ENCODE data around the gene SLCO2A1.

The SLCO2A1 gene

GRCh38 chr3:134038071-134038491 is 8.4 kb upstream of the SLCO2A1 start:
- no peaks in the 10 kb centered on the region for H3K9me3 ChIP-seq
- H3K27me3 ChIP-seq, result peaks cover 1% of the 10 kb centered on the region
- no peak for TF ChIP-seq CTCF (IDR thresholded peaks at IDR 0.05)
- H3K4me1 ChIP-seq (ENCODE audit: control insufficient read depth in 1 of 2, insufficient read depth in 1 of 2, low read depth in 1 of 2, low read length in 1 of 2), result no peaks in the 10 kb centered on the region
- no peak overlapping the region for H3K27ac ChIP-seq
- H3K4me3 ChIP-seq (ENCODE audit: low read depth in 1 of 2, low read length in 1 of 2), result no peak overlapping the region
- H3K36me3 ChIP-seq, result no peaks in the 10 kb centered on the region

GRCh38 chr3:134037168-134037567 is 7.4 kb upstream of the SLCO2A1 start:
- no peak for TF ChIP-seq CTCF (IDR thresholded peaks at IDR 0.05)
- Histone ChIP-seq H3K27me3 (peaks cover 9% of the 10 kb centered on the region), H3K9me3 (no peaks in the 10 kb centered on the region), H3K27ac (no peak overlapping the region), H3K4me1 (ENCODE audit: control insufficient read depth in 1 of 2, insufficient read depth in 1 of 2, low read depth in 1 of 2, low read length in 1 of 2) (no peaks in the 10 kb centered on the region), H3K36me3 (no peaks in the 10 kb centered on the region), H3K4me3 (ENCODE audit: low read depth in 1 of 2, low read length in 1 of 2) (no peak overlapping the region)

GRCh38 chr3:134036291-134036690 is 6.6 kb upstream of the SLCO2A1 start:
- no peaks in the 10 kb centered on the region for H3K9me3 ChIP-seq
- no peaks in the 10 kb centered on the region for H3K36me3 ChIP-seq
- H3K27me3 ChIP-seq, result peaks cover 18% of the 10 kb centered on the region
- no peak overlapping the region for H3K4me3 ChIP-seq (ENCODE audit: low read depth in 1 of 2, low read length in 1 of 2)
- no peak overlapping the region for H3K27ac ChIP-seq
- H3K4me1 ChIP-seq (ENCODE audit: control insufficient read depth in 1 of 2, insufficient read depth in 1 of 2, low read depth in 1 of 2, low read length in 1 of 2), result no peaks in the 10 kb centered on the region
- no peak for TF ChIP-seq CTCF (IDR thresholded peaks at IDR 0.05)

- H3K36me3 ChIP-seq, result no peaks in the 10 kb centered on the region
- H3K27ac ChIP-seq, result no peak overlapping the region
- TF ChIP-seq CTCF (IDR thresholded peaks at IDR 0.05), result no peak
- no peak overlapping the region for H3K4me3 ChIP-seq (ENCODE audit: low read depth in 1 of 2, low read length in 1 of 2)
- peaks cover 22% of the 10 kb centered on the region for H3K27me3 ChIP-seq
- no peaks in the 10 kb centered on the region for H3K4me1 ChIP-seq (ENCODE audit: control insufficient read depth in 1 of 2, insufficient read depth in 1 of 2, low read depth in 1 of 2, low read length in 1 of 2)
- no peaks in the 10 kb centered on the region for H3K9me3 ChIP-seq
Observed at GRCh38 chr3:134035836-134036235, 6.1 kb upstream of the SLCO2A1 start.

- Histone ChIP-seq H3K4me3 (ENCODE audit: low read depth in 1 of 2, low read length in 1 of 2) (no peak overlapping the region), H3K27me3 (peaks cover 39% of the 10 kb centered on the region), H3K9me3 (no peaks in the 10 kb centered on the region), H3K27ac (no peak overlapping the region), H3K36me3 (no peaks in the 10 kb centered on the region), H3K4me1 (ENCODE audit: control insufficient read depth in 1 of 2, insufficient read depth in 1 of 2, low read depth in 1 of 2, low read length in 1 of 2) (no peaks in the 10 kb centered on the region)
- no peak for TF ChIP-seq CTCF (IDR thresholded peaks at IDR 0.05)
Observed at GRCh38 chr3:134034005-134034785, 4.5 kb upstream of the SLCO2A1 start.

Measured in neutrophil (primary cell).